Panc1 (cell line): ENCODE data around the gene CPLX3. TPM values are rescaled to one million over a fixed set of nuclear protein-coding genes. Genes with fewer than 3 reads are reported as not detected.

Experiments used
- ATAC-seq: fragments of 200-7000 bp; cut with Tn5 transposase; 2 replicates; pipeline ENCODE4 v1.9.1; 2020; ENCODE audit warnings: mild to moderate bottlenecking, moderate library complexity
- BruUV-seq: library from RNA; stranded (reverse); fragments of 400-500 nt; replicated peaks from 2 replicates; lab custom pipeline; 2021; lab: Mats Ljungman, UMichigan
- CTCF ChIA-PET: fragments of 300-600 bp; sonication (Branson Sonifier 250); formaldehyde crosslinking; loops from one replicate; lab custom pipeline; 2022; ENCODE audit warnings: antibody characterized with exemption; lab: Charles Lee
- POLR2A ChIA-PET: fragments of 300-600 bp; sonication (Branson Sonifier 250); formaldehyde crosslinking; loops from one replicate; lab custom pipeline; 2022; ENCODE audit warnings: antibody characterized with exemption; lab: Charles Lee
- DNase-seq: peaks from one replicate; pipeline ENCODE4 v3.0.0-alpha.2; 2010; ENCODE audit warnings: low read depth, low spot score
- H3K27ac ChIP-seq: 2 replicates; pipeline ENCODE4 v1.5.1; 2011; ENCODE audit warnings: mild to moderate bottlenecking, low read length, inconsistent platforms
- H3K27me3 ChIP-seq: fragments of 200-500 bp; sonication (Bioruptor generic); 2 replicates; pipeline ENCODE4 v1.6.0; 2014; ENCODE audit warnings: low read length, inconsistent platforms; ENCODE audit not compliant: control insufficient read depth, insufficient read depth
- H3K36me3 ChIP-seq: fragments of 200-500 bp; sonication (Bioruptor generic); 2 replicates; pipeline ENCODE4 v1.5.1; 2014; ENCODE audit warnings: inconsistent platforms, mild to moderate bottlenecking, low read length, moderate library complexity; ENCODE audit not compliant: control insufficient read depth, insufficient read depth
- H3K4me1 ChIP-seq: 2 replicates; pipeline ENCODE4 v1.5.1; 2011; ENCODE audit warnings: inconsistent platforms, mild to moderate bottlenecking, low read length, moderate library complexity; ENCODE audit not compliant: control insufficient read depth, insufficient read depth
- H3K4me3 ChIP-seq, 2 experiments: 2 replicates each; pipeline ENCODE4 v1.5.1; 2011 to 2012; ENCODE audit warnings: low read depth in 2 of 2, low read length in 2 of 2, mild to moderate bottlenecking in 2 of 2, inconsistent platforms in 1 of 2, moderate library complexity in 1 of 2
- H3K9me3 ChIP-seq: fragments of 200-500 bp; sonication (Bioruptor generic); 2 replicates; pipeline ENCODE4 v1.5.1; 2014; ENCODE audit warnings: low read depth, mild to moderate bottlenecking, inconsistent platforms, low read length, moderate library complexity; ENCODE audit not compliant: control insufficient read depth, insufficient read depth
- POLR2AphosphoS5 ChIP-seq: IDR thresholded peaks from 2 replicates; pipeline ENCODE4 v1.6.1; 2012; ENCODE audit warnings: mild to moderate bottlenecking, low read depth, low read length, moderate library complexity
- REST ChIP-seq, 2 experiments: IDR thresholded peaks; 2 replicates each; pipeline ENCODE4 v1.6.1; 2011 to 2012; ENCODE audit warnings: low read depth in 2 of 2, control low read depth in 1 of 2, low read length in 1 of 2, mild to moderate bottlenecking in 1 of 2, moderate library complexity in 1 of 2; ENCODE audit not compliant: insufficient read depth in 1 of 2
- SIN3A ChIP-seq: IDR thresholded peaks from 2 replicates; pipeline ENCODE4 v1.6.1; 2012; ENCODE audit warnings: low read depth, mild to moderate bottlenecking, low read length, moderate library complexity, borderline replicate concordance; ENCODE audit not compliant: insufficient read depth
- TCF7L2 ChIP-seq: IDR thresholded peaks from 2 replicates; pipeline ENCODE4 v1.6.1; 2011; ENCODE audit warnings: mild to moderate bottlenecking, low read depth, low read length, inconsistent platforms
- in situ Hi-C: cut with HindIII; loops from 2 replicates; pipeline ENCODE4 v1.10.0; 2016; ENCODE audit warnings: low sequenced_read_pairs, low pct_unique_long_range_greater_than_20kb
- intact Hi-C: fragments of 100-400 bp; cut with micrococcal nuclease; formaldehyde crosslinking; loops from one replicate; pipeline ENCODE4 v1.10.0; 2022; ENCODE audit not compliant: unreplicated experiment
- total RNA-seq: library from RNA; stranded (reverse); gene quantifications from one replicate; pipeline ENCODE4 v1.2.1, GENCODE V29; 2021; ENCODE audit not compliant: unreplicated experiment
- TF ChIP-seq, protein P1 (sequence below): fragments of 450-650 bp; IDR thresholded peaks from 2 replicates; pipeline ENCODE4 v1.5.1; 2017; ENCODE audit warnings: mild to moderate bottlenecking

Gene CPLX3
- total RNA-seq, 1 experiment from 2014 or later = not detected

DNA sequence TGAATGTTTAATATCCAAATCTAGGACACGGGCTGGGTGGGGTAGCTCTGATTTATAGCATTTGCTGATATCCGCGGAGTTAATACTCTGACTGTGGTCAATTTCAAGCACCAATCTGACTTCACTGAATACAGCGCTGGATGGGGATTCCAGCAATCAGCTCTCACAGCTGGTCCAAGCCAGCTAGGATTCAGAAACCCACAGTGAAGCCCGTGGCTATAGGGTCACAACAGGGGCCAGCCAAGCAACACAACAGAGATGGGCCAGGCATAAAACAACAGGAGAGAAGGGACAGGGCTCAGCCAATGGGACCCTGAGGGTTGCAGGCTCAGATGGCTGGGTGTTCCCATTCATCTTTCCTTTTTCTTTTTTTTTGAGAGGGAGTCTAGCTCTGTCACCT is 19.1 kb upstream of the CPLX3 start:
- H3K4me3 ChIP-seq = no peak overlapping the region
- no peak for ATAC-seq
- no peaks in the 10 kb centered on the region for H3K9me3 ChIP-seq
- DNase-seq = no peak
- ChIA-PET CTCF (interaction anchor here (0.6 kb wide), 2 partner anchors 36 to 175 kb away, joined by 3 to 9 read pairs; no protein-coding TSS in a partner anchor), POLR2A (no interaction called here)
- no TSS peak for BruUV-seq
- no peaks in the 10 kb centered on the region for H3K27me3 ChIP-seq
- in situ Hi-C loops (no loop called here), intact Hi-C loops (no loop called here)
- no peaks in the 10 kb centered on the region for H3K4me1 ChIP-seq
- TF ChIP-seq SIN3A (no peak), TCF7L2 (no peak), POLR2AphosphoS5 (no peak), REST (IDR thresholded peaks at IDR 0.05; ENCODE audit: insufficient read depth in 1 of 2, low read depth in 2 of 2, low read length in 1 of 2) (no peak)
- TF ChIP-seq, protein P1, sequence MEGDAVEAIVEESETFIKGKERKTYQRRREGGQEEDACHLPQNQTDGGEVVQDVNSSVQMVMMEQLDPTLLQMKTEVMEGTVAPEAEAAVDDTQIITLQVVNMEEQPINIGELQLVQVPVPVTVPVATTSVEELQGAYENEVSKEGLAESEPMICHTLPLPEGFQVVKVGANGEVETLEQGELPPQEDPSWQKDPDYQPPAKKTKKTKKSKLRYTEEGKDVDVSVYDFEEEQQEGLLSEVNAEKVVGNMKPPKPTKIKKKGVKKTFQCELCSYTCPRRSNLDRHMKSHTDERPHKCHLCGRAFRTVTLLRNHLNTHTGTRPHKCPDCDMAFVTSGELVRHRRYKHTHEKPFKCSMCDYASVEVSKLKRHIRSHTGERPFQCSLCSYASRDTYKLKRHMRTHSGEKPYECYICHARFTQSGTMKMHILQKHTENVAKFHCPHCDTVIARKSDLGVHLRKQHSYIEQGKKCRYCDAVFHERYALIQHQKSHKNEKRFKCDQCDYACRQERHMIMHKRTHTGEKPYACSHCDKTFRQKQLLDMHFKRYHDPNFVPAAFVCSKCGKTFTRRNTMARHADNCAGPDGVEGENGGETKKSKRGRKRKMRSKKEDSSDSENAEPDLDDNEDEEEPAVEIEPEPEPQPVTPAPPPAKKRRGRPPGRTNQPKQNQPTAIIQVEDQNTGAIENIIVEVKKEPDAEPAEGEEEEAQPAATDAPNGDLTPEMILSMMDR = no peak
- no peak overlapping the region for H3K27ac ChIP-seq
- H3K36me3 ChIP-seq = peaks cover 2% of the 10 kb centered on the region; the same call in 1 of the 2 replicates

DNA sequence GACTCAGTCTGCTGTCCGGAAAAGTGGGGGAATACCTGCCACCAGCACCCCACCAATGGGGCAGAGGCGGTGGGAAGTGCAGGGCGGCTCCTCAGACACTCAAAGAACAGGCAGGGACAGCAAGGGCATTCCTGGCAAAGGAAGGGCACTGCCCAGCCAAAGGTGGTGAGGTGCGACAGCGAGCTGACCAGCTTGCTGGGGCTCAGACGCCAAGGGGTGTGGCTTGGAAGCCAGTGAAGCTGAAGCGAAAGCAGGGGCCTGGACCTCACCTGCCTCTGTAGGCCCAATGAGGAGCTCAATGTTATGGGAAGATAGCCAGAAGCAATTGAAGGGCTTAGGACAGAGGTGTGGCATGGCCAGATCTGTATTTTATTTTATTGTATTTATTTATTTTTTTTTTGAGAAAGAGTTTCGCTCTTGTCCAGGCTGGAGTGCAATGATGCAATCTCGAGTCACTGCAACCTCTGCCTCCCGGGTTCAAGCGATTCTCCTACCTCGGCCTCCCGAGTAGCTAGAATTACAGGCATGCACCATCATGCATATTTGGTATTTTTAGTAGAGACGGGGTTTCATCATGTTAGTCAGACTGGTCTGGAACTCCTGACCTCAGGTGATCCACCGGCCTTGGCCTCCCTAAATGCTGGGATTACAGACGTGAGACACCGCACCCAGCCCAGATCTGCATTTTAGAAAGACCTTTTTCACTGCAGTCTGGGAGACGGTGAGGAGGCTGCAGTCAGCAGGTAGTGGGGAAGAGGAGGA is 18.2 kb upstream of the CPLX3 start:
- no TSS peak for BruUV-seq
- POLR2A ChIA-PET = no interaction called here

More for the DNA sequence above, 18.2 kb upstream of the CPLX3 start:
- Histone ChIP-seq H3K4me3 (no peak overlapping the region), H3K27ac (no peak overlapping the region), H3K27me3 (no peaks in the 10 kb centered on the region), H3K9me3 (no peaks in the 10 kb centered on the region), H3K4me1 (no peaks in the 10 kb centered on the region), H3K36me3 (peaks cover 2% of the 10 kb centered on the region; the same call in 1 of the 2 replicates)
- DNase-seq = no peak
- ATAC-seq = peak; percentile 25; the same call in 1 of the 2 replicates
- in situ Hi-C loops (no loop called here), intact Hi-C loops (no loop called here)
- CTCF ChIA-PET = interaction anchor here (0.5 to 0.7 kb wide), 3 partner anchors 37 to 94 kb away, joined by 3 read pairs; no protein-coding TSS in a partner anchor
- TF ChIP-seq TCF7L2 (no peak), POLR2AphosphoS5 (no peak), SIN3A (no peak), REST (IDR thresholded peaks at IDR 0.05; ENCODE audit: insufficient read depth in 1 of 2, low read depth in 2 of 2, low read length in 1 of 2) (no peak)
- TF ChIP-seq, protein P1 = no peak
